ENCODE results near the gene SHROOM3.

SHROOM3 gene

DNA sequence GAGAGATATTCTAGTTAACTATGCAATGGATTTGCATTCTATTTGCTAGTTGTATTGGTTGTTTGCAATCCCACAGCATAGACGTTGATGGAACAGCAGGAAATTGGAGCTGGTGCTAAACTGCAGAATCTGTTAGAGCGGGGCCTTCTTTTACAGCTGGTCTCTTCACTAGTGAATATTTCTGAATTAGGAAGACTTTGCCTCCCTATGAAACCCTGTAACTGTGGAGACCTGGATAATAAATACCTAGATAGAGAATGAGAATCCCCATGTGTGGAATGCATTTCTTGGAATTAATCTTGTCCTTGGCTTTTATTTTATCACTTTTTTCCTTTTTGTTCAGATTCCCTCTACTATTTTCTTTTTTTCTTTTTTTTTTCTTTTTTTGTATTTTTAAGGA lies 109.7 kb downstream of the SHROOM3 start:
- Histone ChIP-seq H3K4me3 (ENCODE audit: low read depth, low read length) (no peak overlapping the region), H3K9me3 (ENCODE audit: control insufficient read depth, insufficient read depth, low read length) (no peaks in the 10 kb centered on the region), H3K4me1 (ENCODE audit: control insufficient read depth, insufficient read depth, low read length) (peaks cover 34% of the 10 kb centered on the region), H3K36me3 (ENCODE audit: control insufficient read depth, insufficient read depth, low read length) (no peaks in the 10 kb centered on the region), H3K27me3 (ENCODE audit: control insufficient read depth, insufficient read depth, low read length) (no peaks in the 10 kb centered on the region), H3K9ac (ENCODE audit: low read depth, low read length) (no peak overlapping the region), H3K27ac (ENCODE audit: low read depth, low read length) (no peak overlapping the region)

DNA sequence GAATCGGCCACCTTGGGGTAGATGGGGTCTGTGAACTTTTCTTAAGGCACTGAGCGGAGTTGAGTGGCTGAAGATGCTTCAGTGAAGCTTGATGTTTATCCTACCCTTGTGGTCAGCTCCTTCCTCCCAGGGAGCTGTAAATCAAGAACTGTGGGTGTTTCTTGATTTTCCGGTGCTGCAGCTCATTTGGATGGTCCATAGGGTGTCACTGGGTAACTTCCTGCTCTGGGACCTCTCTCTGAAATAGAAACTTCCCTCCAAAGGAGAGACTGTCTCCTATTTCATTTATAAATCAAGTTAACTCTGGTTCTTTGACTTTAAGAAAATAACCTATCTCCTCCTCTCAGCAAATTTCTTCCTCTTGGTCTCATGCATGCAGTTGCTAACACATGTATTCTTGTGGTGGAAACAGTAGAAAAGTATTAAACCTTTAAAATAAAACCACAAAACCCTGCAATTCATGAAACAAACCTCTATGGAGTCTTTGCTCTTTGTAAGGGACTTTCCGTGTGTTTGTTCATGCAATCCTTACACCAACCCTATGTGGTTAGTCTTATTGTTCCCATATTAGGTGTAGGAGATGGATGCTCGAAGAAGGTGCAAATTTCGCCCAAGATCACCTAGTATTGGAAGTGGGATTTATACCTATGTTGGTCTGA lies 110.3 kb downstream of the SHROOM3 start:
- H3K27me3 ChIP-seq (ENCODE audit: control insufficient read depth, insufficient read depth, low read length) = no peaks in the 10 kb centered on the region
- H3K9me3 ChIP-seq (ENCODE audit: control insufficient read depth, insufficient read depth, low read length) = no peaks in the 10 kb centered on the region
- H3K4me3 ChIP-seq (ENCODE audit: low read depth, low read length) = no peak overlapping the region
- H3K36me3 ChIP-seq (ENCODE audit: control insufficient read depth, insufficient read depth, low read length) = no peaks in the 10 kb centered on the region
- peaks cover 31% of the 10 kb centered on the region for H3K4me1 ChIP-seq (ENCODE audit: control insufficient read depth, insufficient read depth, low read length)
- H3K9ac ChIP-seq (ENCODE audit: low read depth, low read length) = no peak overlapping the region
- H3K27ac ChIP-seq (ENCODE audit: low read depth, low read length) = no peak overlapping the region

DNA sequence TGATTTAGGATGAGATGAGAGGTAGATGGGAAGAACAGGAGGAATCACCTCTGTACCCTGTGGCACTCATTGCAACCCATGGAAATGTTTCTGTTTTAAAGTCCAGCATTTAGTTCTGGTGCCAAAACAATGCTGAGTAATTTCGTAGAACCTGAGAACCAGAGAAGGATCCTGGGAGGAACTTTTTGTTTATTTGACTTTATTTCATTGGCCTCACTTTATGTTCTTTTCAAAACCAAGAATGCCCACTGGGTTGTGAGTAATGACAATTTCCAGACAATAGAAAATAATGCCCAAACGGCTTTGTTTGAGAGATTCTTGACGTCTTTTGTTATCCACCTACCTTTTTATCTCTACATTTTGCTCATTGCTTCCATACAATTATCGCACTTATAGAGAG lies 111.3 kb downstream of the SHROOM3 start:
- H3K9ac ChIP-seq (ENCODE audit: low read depth, low read length) = no peak overlapping the region
- no peaks in the 10 kb centered on the region for H3K27me3 ChIP-seq (ENCODE audit: control insufficient read depth, insufficient read depth, low read length)
- no peak overlapping the region for H3K4me3 ChIP-seq (ENCODE audit: low read depth, low read length)
- H3K27ac ChIP-seq (ENCODE audit: low read depth, low read length) = peak overlapping the region; percentile 68
- H3K36me3 ChIP-seq (ENCODE audit: control insufficient read depth, insufficient read depth, low read length) = no peaks in the 10 kb centered on the region
- H3K9me3 ChIP-seq (ENCODE audit: control insufficient read depth, insufficient read depth, low read length) = no peaks in the 10 kb centered on the region
- peaks cover 26% of the 10 kb centered on the region for H3K4me1 ChIP-seq (ENCODE audit: control insufficient read depth, insufficient read depth, low read length)

DNA sequence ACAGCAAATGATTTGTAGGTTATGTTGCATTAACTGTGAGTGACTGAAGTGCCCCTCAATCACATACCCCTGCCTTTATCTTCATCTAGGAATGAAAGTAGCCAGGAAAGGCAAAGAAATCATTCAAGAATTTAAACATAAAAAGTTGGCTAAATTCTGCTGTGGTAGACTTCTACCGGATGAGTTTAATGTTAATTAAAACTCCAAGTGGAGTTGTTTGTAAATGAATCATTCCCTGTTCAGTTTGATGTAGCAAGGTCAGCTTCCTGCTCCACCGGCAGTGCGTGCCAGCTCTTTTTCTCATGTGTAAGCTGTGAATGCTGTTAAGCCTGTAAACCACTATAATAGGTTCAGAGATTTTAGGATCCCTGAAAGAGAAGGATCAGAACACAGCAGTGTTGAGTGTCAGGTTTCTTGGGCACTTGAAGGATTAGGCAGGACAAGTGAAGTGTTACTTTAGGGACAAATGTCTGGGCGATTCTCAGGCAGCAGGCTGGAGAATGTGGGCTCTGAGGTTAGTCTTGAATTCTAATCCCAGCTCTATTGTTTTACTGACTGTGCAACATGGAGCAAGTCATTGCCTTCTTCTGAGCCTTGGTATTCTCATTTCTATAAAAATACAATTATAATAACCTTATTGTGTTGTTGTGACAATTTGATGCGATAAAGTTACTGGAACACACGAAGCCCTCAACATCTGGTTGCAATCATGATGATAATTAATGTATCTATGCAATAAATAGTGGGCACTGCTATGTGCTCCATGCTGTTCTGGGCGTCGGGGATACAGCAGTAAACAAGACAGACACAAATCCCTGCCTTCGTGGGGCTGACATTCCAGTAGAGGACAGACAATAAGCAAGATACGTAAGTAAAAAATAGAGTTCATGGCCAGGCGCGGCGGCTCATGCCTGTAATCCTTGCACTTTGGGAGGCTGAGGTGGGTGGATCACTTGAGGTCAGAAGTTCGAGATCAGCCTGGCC lies 112.0 kb downstream of the SHROOM3 start:
- Histone ChIP-seq H3K4me3 (ENCODE audit: low read depth, low read length) (no peak overlapping the region), H3K27me3 (ENCODE audit: control insufficient read depth, insufficient read depth, low read length) (no peaks in the 10 kb centered on the region), H3K9ac (ENCODE audit: low read depth, low read length) (no peak overlapping the region), H3K9me3 (ENCODE audit: control insufficient read depth, insufficient read depth, low read length) (no peaks in the 10 kb centered on the region), H3K36me3 (ENCODE audit: control insufficient read depth, insufficient read depth, low read length) (no peaks in the 10 kb centered on the region), H3K4me1 (ENCODE audit: control insufficient read depth, insufficient read depth, low read length) (peaks cover 26% of the 10 kb centered on the region), H3K27ac (ENCODE audit: low read depth, low read length) (peak overlapping the region; percentile 68)

DNA sequence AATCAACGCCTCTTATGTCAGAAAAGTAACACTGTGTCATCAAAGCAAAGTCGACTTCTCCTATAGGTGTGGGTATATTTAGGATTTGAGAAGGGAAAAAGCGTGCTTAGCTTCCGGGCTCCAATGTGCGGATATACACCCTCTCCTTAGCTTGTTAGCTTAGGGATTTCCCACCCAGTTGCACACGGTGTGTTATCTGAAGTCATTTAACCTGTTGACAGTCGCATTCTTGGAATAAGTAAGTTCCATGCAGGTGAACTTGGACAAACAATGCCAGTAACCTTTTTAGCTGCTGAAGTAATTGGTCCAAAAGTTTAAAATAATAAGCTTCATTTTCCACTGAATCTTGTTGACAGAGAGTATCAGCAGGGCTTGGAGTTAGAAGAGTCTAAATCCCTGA lies 113.7 kb downstream of the SHROOM3 start:
- Histone ChIP-seq H3K4me3 (ENCODE audit: low read depth, low read length) (no peak overlapping the region), H3K4me1 (ENCODE audit: control insufficient read depth, insufficient read depth, low read length) (peaks cover 26% of the 10 kb centered on the region), H3K36me3 (ENCODE audit: control insufficient read depth, insufficient read depth, low read length) (no peaks in the 10 kb centered on the region), H3K9ac (ENCODE audit: low read depth, low read length) (no peak overlapping the region), H3K9me3 (ENCODE audit: control insufficient read depth, insufficient read depth, low read length) (no peaks in the 10 kb centered on the region), H3K27ac (ENCODE audit: low read depth, low read length) (no peak overlapping the region), H3K27me3 (ENCODE audit: control insufficient read depth, insufficient read depth, low read length) (no peaks in the 10 kb centered on the region)

DNA sequence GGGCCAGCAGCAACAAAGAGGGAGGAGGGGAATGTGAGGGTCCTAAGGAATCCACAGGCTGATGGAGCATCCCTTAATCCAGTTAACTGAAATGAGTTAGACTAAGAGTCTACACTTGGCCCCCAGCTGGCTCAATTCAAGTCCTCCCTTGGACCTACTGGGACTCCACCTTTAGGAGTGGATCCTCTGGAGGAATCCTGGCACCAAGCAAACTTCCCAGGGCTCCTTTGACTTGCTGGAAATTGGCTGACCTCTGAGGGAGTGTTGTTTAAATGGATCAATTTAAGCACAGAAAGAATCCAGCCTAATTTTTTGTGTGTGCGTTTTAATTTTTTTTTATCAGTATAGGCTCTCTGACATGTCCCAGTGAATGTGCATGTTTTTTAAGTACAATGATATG lies 114.7 kb downstream of the SHROOM3 start:
- Histone ChIP-seq H3K4me3 (ENCODE audit: low read depth, low read length) (no peak overlapping the region), H3K36me3 (ENCODE audit: control insufficient read depth, insufficient read depth, low read length) (no peaks in the 10 kb centered on the region)

DNA sequence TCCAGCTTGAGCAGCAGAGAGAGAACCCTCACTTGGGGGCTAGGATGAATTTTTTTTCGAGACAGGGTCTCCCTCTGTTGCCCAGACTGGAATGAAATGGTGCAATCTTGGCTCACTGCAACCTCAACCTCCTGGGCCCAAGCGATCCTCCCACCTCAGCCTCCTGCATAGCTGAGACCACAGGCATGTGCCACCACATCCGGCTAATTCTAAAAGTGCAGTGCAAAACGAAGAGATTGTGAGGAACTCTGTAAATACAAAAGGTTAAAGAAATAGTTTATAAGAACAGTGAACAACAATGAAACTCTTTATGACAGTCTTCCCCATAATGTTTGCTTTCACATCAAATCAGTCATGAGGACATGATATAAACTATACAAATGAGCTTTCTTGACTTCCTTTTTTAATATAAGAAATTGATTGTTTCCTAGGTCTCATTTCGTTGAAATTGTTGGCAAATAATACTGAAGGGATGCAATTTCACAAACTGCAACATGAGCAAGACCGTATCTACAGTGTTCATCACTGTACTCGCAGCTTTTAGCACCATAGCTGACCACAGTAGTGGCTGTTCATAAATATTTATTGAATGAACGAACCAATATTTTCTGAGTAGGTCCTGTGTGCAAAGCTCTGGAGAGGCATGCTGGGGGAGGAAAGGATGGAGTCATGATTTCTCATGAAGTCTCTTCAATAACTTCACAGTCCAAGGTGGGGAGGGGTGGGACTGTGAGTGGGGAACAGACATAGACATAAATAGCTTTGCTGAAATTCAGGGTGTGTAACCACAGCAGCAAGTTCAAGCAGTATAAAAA lies 116.1 kb downstream of the SHROOM3 start:
- H3K9me3 ChIP-seq (ENCODE audit: control insufficient read depth, insufficient read depth, low read length) = no peaks in the 10 kb centered on the region
- no peak overlapping the region for H3K4me3 ChIP-seq (ENCODE audit: low read depth, low read length)
- peaks cover 12% of the 10 kb centered on the region for H3K4me1 ChIP-seq (ENCODE audit: control insufficient read depth, insufficient read depth, low read length)
- H3K36me3 ChIP-seq (ENCODE audit: control insufficient read depth, insufficient read depth, low read length) = no peaks in the 10 kb centered on the region
- H3K27ac ChIP-seq (ENCODE audit: low read depth, low read length) = no peak overlapping the region
- H3K9ac ChIP-seq (ENCODE audit: low read depth, low read length) = no peak overlapping the region
- no peaks in the 10 kb centered on the region for H3K27me3 ChIP-seq (ENCODE audit: control insufficient read depth, insufficient read depth, low read length)

More for the DNA sequence above, 114.7 kb downstream of the SHROOM3 start:
- Histone ChIP-seq H3K4me1 (ENCODE audit: control insufficient read depth, insufficient read depth, low read length) (peaks cover 22% of the 10 kb centered on the region), H3K9ac (ENCODE audit: low read depth, low read length) (no peak overlapping the region), H3K27ac (ENCODE audit: low read depth, low read length) (no peak overlapping the region), H3K27me3 (ENCODE audit: control insufficient read depth, insufficient read depth, low read length) (no peaks in the 10 kb centered on the region), H3K9me3 (ENCODE audit: control insufficient read depth, insufficient read depth, low read length) (no peaks in the 10 kb centered on the region)

DNA sequence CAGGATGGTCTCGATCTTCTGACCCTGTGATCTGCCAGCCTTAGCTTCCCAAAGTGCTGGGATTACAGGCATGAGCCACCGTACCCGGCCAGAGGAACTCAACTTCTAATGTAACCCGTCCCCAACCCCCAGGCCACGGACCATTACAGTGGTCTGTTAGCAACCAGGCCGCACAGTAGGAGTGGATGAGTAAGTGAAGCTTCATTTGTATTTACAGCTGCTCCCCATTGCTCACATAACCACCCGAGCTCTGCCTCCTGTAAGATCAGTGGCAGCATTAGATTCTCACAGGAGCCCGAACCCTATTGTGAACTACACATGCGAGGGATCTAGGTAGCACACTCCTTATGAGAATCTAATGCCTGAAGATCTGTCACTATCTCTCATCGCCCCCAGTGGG lies 119.6 kb downstream of the SHROOM3 start:
- Histone ChIP-seq H3K9me3 (ENCODE audit: control insufficient read depth, insufficient read depth, low read length) (no peaks in the 10 kb centered on the region), H3K9ac (ENCODE audit: low read depth, low read length) (no peak overlapping the region), H3K36me3 (ENCODE audit: control insufficient read depth, insufficient read depth, low read length) (no peaks in the 10 kb centered on the region), H3K4me3 (ENCODE audit: low read depth, low read length) (no peak overlapping the region), H3K27ac (ENCODE audit: low read depth, low read length) (no peak overlapping the region), H3K27me3 (ENCODE audit: control insufficient read depth, insufficient read depth, low read length) (no peaks in the 10 kb centered on the region), H3K4me1 (ENCODE audit: control insufficient read depth, insufficient read depth, low read length) (peaks cover 15% of the 10 kb centered on the region)

DNA sequence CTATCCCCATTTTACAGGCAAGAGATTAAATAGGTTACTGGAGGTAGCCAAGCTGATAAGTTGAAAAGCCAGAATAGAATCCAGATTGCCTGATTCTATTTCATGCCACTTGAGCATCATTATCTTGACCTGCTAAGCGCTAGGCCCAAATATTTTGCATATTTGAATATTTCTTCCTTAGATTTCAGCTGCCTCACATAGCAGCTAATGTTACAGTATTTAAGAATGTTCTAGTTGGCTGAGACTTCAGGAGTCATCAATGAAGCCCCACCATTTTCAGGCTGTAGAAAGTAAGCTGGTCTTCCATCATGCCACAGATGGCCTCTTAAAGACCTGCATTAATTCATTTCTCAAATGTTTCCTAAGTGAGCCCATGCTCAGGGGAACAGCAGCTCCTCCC lies 121.4 kb downstream of the SHROOM3 start:
- peaks cover 23% of the 10 kb centered on the region for H3K4me1 ChIP-seq (ENCODE audit: control insufficient read depth, insufficient read depth, low read length)
- no peak overlapping the region for H3K27ac ChIP-seq (ENCODE audit: low read depth, low read length)
- no peaks in the 10 kb centered on the region for H3K36me3 ChIP-seq (ENCODE audit: control insufficient read depth, insufficient read depth, low read length)
- H3K27me3 ChIP-seq (ENCODE audit: control insufficient read depth, insufficient read depth, low read length) = no peaks in the 10 kb centered on the region
- H3K4me3 ChIP-seq (ENCODE audit: low read depth, low read length) = no peak overlapping the region
- no peaks in the 10 kb centered on the region for H3K9me3 ChIP-seq (ENCODE audit: control insufficient read depth, insufficient read depth, low read length)
- H3K9ac ChIP-seq (ENCODE audit: low read depth, low read length) = no peak overlapping the region

DNA sequence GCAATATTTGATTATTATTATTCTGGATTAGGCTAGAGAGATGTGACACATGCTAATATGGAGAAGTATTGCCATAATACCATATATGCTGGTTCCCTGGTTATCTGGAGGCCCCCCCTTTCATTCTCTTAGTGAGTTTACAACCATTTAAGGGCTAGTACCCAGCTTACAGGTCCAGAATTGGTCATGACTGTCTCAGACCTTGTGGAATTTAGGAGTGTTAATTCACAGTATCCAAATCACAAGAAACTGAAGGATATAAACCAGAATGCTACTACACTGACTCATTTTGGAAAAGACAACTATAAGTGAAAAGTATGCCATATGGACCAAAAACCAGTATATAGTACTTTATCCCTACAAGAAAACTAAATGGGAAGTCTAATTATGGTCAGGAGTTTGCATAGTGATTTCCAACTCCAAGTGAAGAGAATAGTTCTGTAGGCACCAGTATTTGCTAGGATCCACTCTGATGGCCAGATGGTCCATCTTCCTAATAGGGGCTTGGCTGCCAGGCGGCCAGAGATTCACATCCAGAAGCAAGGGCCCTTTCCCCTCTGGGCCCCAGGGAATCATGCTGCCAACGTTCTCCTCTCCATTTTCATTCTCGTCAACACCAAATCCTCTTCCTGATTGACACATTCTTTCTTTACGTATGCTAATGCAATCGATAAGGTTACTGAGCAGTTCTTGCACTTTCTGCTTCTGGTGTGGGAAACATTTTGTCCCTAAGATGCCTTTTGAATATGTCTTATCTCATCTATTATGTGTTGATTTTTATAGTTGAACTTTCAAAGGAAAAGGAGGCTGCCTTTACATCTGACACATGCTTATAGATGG lies 123.6 kb downstream of the SHROOM3 start:
- H3K4me1 ChIP-seq (ENCODE audit: control insufficient read depth, insufficient read depth, low read length) = peaks cover 40% of the 10 kb centered on the region
- H3K27me3 ChIP-seq (ENCODE audit: control insufficient read depth, insufficient read depth, low read length) = no peaks in the 10 kb centered on the region
- H3K9me3 ChIP-seq (ENCODE audit: control insufficient read depth, insufficient read depth, low read length) = no peaks in the 10 kb centered on the region
- peak overlapping the region; percentile 73 for H3K27ac ChIP-seq (ENCODE audit: low read depth, low read length)
- no peaks in the 10 kb centered on the region for H3K36me3 ChIP-seq (ENCODE audit: control insufficient read depth, insufficient read depth, low read length)
- no peak overlapping the region for H3K4me3 ChIP-seq (ENCODE audit: low read depth, low read length)
- no peak overlapping the region for H3K9ac ChIP-seq (ENCODE audit: low read depth, low read length)

Data from HUES48 (cell line).